Astrocyte (in vitro differentiated cells and primary cell): ENCODE results near the gene CITED1. TPM values are rescaled to one million over a fixed set of nuclear protein-coding genes. Genes with fewer than 3 reads are reported as not detected.
A peak's percentile ranks its signal among the peaks of the same experiment; 100 is the strongest.

Source experiments
- DNase-seq: peaks from one replicate; pipeline ENCODE4 v3.0.0-alpha.2; 2010; ENCODE audit warnings: low read depth
- FAIRE-seq: peaks from 2 replicates; lab custom pipeline; 2011; peaks lifted over from hg19 to GRCh38; lab: Jason Lieb, UNC
- H2AFZ ChIP-seq: 2 replicates; pipeline ENCODE4 v1.6.0; 2012; ENCODE audit warnings: low read depth, low read length, inconsistent platforms
- H3K27ac ChIP-seq: 2 replicates; pipeline ENCODE4 v1.5.1; 2011; ENCODE audit warnings: low read depth, low read length, inconsistent platforms
- H3K27me3 ChIP-seq: 2 replicates; pipeline ENCODE4 v1.6.0; 2011; ENCODE audit warnings: low read length, inconsistent platforms; ENCODE audit not compliant: insufficient read depth
- H3K36me3 ChIP-seq: 2 replicates; pipeline ENCODE4 v1.5.1; 2011; ENCODE audit warnings: low read length, inconsistent platforms; ENCODE audit not compliant: insufficient read depth
- H3K4me1 ChIP-seq: 2 replicates; pipeline ENCODE4 v1.5.1; 2011; ENCODE audit warnings: low read length, inconsistent platforms; ENCODE audit not compliant: insufficient read depth
- H3K4me2 ChIP-seq: 2 replicates; pipeline ENCODE4 v1.6.0; 2012; ENCODE audit warnings: low read length, inconsistent platforms
- H3K4me3 ChIP-seq: 2 replicates; pipeline ENCODE4 v1.5.1; 2011; ENCODE audit warnings: low read depth, mild to moderate bottlenecking, low read length, inconsistent platforms; ENCODE audit not compliant: insufficient read depth
- H3K79me2 ChIP-seq: 2 replicates; pipeline ENCODE4 v1.6.0; 2012; ENCODE audit warnings: mild to moderate bottlenecking, low read length, inconsistent platforms; ENCODE audit not compliant: insufficient read depth
- H3K9ac ChIP-seq: 2 replicates; pipeline ENCODE4 v1.6.0; 2012; ENCODE audit warnings: mild to moderate bottlenecking, low read length, inconsistent platforms
- H3K9me3 ChIP-seq: 2 replicates; pipeline ENCODE4 v1.5.1; 2012; ENCODE audit warnings: low read depth, mild to moderate bottlenecking, low read length, inconsistent platforms; ENCODE audit not compliant: insufficient read depth
- H4K20me1 ChIP-seq: 2 replicates; pipeline ENCODE4 v1.6.0; 2012; ENCODE audit warnings: low read length, inconsistent platforms; ENCODE audit not compliant: insufficient read depth
- H3K27ac Mint-ChIP-seq: one replicate; pipeline ENCODE4 v1.8.0; 2021; ENCODE audit warnings: mild to moderate bottlenecking, mixed read lengths; ENCODE audit not compliant: unreplicated experiment
- H3K27me3 Mint-ChIP-seq: one replicate; pipeline ENCODE4 v1.8.0; 2021; ENCODE audit warnings: low read depth, mixed read lengths; ENCODE audit not compliant: unreplicated experiment
- H3K36me3 Mint-ChIP-seq: one replicate; pipeline ENCODE4 v1.8.0; 2021; ENCODE audit warnings: low read depth, mixed read lengths; ENCODE audit not compliant: unreplicated experiment
- H3K4me1 Mint-ChIP-seq: one replicate; pipeline ENCODE4 v1.8.0; 2021; ENCODE audit warnings: low read depth, mixed read lengths; ENCODE audit not compliant: unreplicated experiment
- H3K4me3 Mint-ChIP-seq: one replicate; pipeline ENCODE4 v1.8.0; 2021; ENCODE audit warnings: mild to moderate bottlenecking, moderate library complexity, mixed read lengths; ENCODE audit not compliant: unreplicated experiment
- H3K9me3 Mint-ChIP-seq: one replicate; pipeline ENCODE4 v1.8.0; 2021; ENCODE audit warnings: mild to moderate bottlenecking, mixed read lengths; ENCODE audit not compliant: unreplicated experiment
- CTCF ChIP-seq: IDR thresholded peaks from 2 replicates; pipeline ENCODE4 v1.5.1; 2011; ENCODE audit warnings: low read depth, mild to moderate bottlenecking, inconsistent platforms, low read length, moderate library complexity; ENCODE audit not compliant: insufficient read depth
- EZH2 ChIP-seq: IDR thresholded peaks from 2 replicates; pipeline ENCODE4 v1.6.1; 2012; ENCODE audit warnings: mild to moderate bottlenecking, low read length, inconsistent platforms; ENCODE audit not compliant: insufficient read depth
- total RNA-seq: library from RNA; stranded (reverse); gene quantifications from 2 replicates; pipeline ENCODE4 v1.2.1, GENCODE V29; 2021

CITED1 gene
- total RNA-seq, 1 donor from 2014 or later: not detected

- FAIRE-seq (peak; percentile 95), DNase-seq (no peak)
- Mint-ChIP-seq H3K4me1 (no peaks in the 10 kb centered on the region), H3K27me3 (peaks cover 47% of the 10 kb centered on the region), H3K36me3 (no peaks in the 10 kb centered on the region), H3K9me3 (no peaks in the 10 kb centered on the region), H3K27ac (no peak overlapping the region), H3K4me3 (no peak overlapping the region)
- Histone ChIP-seq H4K20me1 (no peaks in the 10 kb centered on the region), H3K4me1 (no peaks in the 10 kb centered on the region), H3K4me3 (no peak overlapping the region), H3K4me2 (no peak overlapping the region), H3K79me2 (no peaks in the 10 kb centered on the region), H3K36me3 (no peaks in the 10 kb centered on the region), H3K27ac (no peak overlapping the region), H3K27me3 (peaks cover 29% of the 10 kb centered on the region), H3K9me3 (no peaks in the 10 kb centered on the region), H2AFZ (no peak overlapping the region), H3K9ac (no peak overlapping the region)
- TF ChIP-seq CTCF (no peak), EZH2 (no peak)
Measured at GRCh38 chrX:72299891-72300630, 5.7 kb downstream of the CITED1 start.

DNA sequence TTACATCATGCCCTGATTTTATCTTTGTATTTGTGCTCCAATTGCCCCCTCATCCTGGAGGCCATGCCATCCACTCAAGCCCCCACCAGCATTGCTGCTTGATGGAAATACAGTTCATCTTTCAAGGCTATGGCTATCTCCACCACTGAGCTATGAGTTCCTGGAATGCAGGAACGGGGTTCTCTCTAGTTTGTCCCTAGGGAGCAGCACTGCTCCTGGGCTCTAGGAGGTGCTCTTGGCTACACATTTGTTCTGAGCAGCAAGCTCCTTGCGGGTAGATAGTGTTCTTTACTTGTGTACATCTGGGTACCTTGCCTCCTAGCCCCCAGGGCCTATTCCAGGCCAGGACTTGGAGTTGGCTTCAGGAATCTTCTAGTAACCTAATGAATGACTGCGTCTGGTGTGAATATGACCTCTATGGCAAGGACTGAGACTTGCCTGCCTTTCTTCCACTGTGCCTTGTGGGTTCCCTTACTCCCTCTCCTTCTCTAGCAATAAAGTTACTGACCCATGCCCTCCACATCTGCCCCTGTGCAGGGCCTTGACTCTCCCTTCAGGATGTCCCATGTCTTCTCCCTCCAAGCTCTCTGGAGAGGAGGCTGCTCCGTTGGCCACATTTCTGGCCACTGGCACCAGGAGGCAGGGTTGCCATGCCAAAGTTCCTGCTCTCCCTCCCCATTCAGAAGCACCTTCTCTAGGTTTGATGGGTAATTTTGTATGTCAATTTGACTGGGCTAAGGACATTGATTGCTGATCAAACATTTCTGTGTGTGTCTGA lies 7.6 kb downstream of the CITED1 start:
- Histone ChIP-seq H2AFZ (no peak overlapping the region), H3K79me2 (no peaks in the 10 kb centered on the region), H3K36me3 (no peaks in the 10 kb centered on the region), H3K27me3 (peaks cover 14% of the 10 kb centered on the region), H3K4me1 (no peaks in the 10 kb centered on the region), H3K9ac (no peak overlapping the region), H3K27ac (no peak overlapping the region), H3K4me3 (no peak overlapping the region), H4K20me1 (no peaks in the 10 kb centered on the region), H3K4me2 (no peak overlapping the region), H3K9me3 (no peaks in the 10 kb centered on the region)
- Mint-ChIP-seq H3K4me1 (no peaks in the 10 kb centered on the region), H3K36me3 (no peaks in the 10 kb centered on the region), H3K27ac (no peak overlapping the region), H3K27me3 (peaks cover 34% of the 10 kb centered on the region), H3K9me3 (no peaks in the 10 kb centered on the region), H3K4me3 (no peak overlapping the region)
- no peak for TF ChIP-seq EZH2
- DNase-seq (no peak), FAIRE-seq (peak; percentile 67)

DNA sequence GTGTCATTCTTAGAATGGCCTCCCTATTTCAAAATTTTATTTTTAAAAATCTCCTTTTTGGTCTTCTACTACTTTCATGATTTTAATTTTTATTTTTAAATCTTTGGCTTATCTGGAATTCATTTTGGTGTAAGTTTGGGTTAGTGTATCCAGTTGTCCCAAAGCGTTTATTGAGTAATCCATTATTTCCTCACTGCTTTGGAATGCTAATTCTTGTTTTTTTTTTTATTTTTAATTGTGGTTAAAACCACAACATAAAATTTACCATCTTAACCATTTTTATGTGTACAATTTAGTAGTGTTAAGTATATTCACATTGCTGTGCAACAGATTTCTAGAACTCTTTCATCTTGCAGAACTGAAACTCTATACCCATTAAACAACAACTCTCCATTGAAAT lies 8.7 kb downstream of the CITED1 start:
- H3K79me2 ChIP-seq: no peaks in the 10 kb centered on the region
- H3K9me3 ChIP-seq: no peaks in the 10 kb centered on the region
- no peaks in the 10 kb centered on the region for H3K36me3 ChIP-seq
- H3K9ac ChIP-seq: no peak overlapping the region
- H3K4me1 ChIP-seq: no peaks in the 10 kb centered on the region
- no peaks in the 10 kb centered on the region for H3K4me1 Mint-ChIP-seq
- FAIRE-seq (no peak), DNase-seq (no peak)
- no peak overlapping the region for H3K27ac Mint-ChIP-seq
- peaks cover 7% of the 10 kb centered on the region for H3K27me3 ChIP-seq
- H3K4me2 ChIP-seq: no peak overlapping the region
- TF ChIP-seq EZH2 (no peak), CTCF (no peak)
- no peak overlapping the region for H3K4me3 ChIP-seq
- H3K9me3 Mint-ChIP-seq: no peaks in the 10 kb centered on the region
- no peaks in the 10 kb centered on the region for H3K36me3 Mint-ChIP-seq
- H3K4me3 Mint-ChIP-seq: no peak overlapping the region
- no peak overlapping the region for H3K27ac ChIP-seq
- peaks cover 27% of the 10 kb centered on the region for H3K27me3 Mint-ChIP-seq
- no peaks in the 10 kb centered on the region for H4K20me1 ChIP-seq
- H2AFZ ChIP-seq: no peak overlapping the region
